Stimulated activated CD4-positive, alpha-beta T cell treated with anti-CD3 and anti-CD28 coated beads, Interleukin-1b, Interleukin-23, amount 100 ng/mL, for 48 hours (primary cell): Measurements from ENCODE around the gene STIMATE.

ENCODE experiments used
- DNase-seq: peaks from one replicate; pipeline ENCODE4 v3.0.0-alpha.2; 2020

The STIMATE gene

GRCh38 chr3:52839268-52839575, 58.1 kb downstream of the STIMATE start:
- no peak for DNase-seq

GRCh38 chr3:52838561-52839267, 58.6 kb downstream of the STIMATE start:
- DNase-seq: no peak

- DNase-seq: no peak
Measured at GRCh38 chr3:52836986-52837385, 60.4 kb downstream of the STIMATE start.

DNA sequence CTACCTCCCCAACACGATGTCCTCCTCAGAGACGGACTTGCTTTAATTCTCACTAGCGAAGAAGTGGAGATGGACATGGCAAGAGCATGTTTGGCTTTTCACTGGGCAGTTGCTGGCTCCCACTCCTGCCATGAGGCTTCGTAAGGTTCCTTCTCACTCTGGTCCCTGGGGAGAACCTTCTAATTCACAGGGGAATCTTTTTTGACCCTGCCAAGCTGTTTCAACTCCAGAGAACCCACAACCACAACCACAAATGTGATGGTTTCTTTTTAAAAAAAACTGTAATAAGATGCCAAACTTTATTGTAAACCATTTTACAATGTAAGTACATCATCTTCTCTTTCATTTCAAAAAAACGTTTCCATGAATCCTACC, 60.9 kb downstream of the STIMATE start:
- DNase-seq: no peak

- no peak for DNase-seq
Measured at GRCh38 chr3:52835766-52836470, 61.4 kb downstream of the STIMATE start.

GRCh38 chr3:52834871-52835501, 62.4 kb downstream of the STIMATE start, which contains the start of gene MUSTN1:
MUSTN1 (minus strand) TSS chr3:52835019; CDS start chr3:52834948, 71 bp downstream.
- no peak for DNase-seq

DNA sequence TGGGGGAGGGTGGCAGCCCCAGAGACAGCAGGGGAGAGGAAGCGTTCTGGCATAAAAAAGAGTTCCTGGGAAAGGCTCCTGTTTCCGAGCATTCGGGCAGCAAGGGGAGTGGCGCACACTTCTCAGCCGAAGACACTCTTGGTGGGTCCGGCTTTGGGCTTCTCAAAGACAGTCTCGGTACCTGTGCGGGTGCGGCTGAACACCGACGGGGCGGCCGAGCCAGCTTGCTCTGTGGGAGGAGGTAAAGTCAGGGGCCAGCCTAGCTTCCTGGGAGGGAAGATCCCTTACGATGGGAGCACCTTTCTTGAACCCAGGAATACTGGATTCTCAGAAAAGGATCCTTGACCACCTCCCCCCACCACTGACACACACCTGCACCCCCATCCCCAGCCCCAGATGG, 64.1 kb downstream of the STIMATE start:
- no peak for DNase-seq

DNA sequence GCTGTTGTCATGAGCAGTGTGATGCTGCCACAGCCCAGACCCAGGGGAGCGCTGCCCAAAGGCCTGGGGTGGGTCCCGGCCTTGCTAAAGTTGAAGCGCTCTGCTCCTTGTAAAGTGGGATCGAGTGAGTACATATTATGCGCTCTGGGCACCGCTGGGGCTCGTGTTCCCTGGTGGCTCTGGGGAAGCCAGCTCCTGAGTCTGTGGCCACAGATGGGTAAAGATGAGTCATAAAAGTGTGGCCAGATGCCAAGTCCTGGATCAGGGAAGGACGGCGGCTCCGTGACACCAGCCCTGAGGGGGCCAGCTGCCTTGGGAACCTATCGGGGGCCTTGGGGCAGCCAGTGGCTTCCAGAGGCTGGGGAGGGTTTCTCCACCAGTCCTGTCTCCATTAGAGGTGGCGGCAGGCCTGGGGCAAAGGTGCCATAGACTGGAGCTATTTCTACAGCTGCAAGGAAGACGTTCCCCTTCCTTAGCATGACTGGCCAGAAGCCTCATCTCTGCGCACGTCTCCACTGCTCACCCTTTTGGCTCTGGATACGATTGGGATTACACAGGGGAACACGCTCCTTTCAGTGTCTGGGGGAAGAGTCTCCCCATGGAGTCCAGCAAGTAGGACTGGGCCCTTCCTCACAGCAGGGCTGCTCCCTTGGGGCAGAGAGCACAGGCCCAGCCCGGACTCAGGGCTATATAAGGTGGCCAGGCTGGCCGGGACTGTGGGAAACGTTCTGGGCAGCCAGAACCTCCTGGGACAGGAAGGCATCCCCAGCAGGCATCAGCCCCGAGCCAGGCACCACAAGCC, 65.6 kb downstream of the STIMATE start:
- no peak for DNase-seq

DNA sequence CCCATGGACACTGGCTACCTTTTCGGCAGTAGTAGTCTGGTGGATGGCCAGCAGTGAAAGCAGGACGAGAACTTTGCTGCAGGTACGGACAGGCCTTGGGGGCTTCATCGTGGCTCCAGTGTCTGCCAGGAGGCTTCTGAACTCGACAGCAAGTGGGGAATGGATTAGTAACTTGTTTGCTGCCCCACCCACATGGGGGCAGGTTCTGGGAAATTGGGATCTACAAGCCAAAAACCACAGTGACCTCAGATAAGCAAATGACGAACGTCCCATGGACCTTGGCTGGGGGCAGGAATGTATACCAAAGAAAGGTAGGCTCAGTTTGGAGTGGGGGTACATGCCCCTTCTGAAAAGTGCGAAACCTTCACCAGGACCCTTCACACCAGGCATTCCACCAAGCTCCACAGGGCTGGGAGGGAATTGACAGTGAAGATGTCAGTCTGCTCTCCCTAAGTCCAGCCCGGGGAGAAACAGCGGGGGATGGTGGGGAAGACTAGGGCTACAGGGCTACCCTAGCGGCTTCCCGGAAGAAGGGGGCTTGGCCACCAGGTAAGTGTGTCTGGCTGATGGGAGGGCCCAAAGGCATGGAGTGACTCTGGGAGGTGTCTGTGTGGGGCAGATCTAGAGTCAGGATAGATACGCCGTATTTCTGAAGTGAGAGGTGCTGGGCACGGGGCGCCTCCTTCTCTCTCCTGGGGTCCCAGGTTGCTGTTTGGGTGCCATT, 66.7 kb downstream of the STIMATE start, which contains the start of gene ITIH4:
TSS of gene ITIH4 (minus strand) at position 138 of the 724 bp plus-strand sequence. CDS start at position 108, 30 bp downstream.
- no peak for DNase-seq

DNA sequence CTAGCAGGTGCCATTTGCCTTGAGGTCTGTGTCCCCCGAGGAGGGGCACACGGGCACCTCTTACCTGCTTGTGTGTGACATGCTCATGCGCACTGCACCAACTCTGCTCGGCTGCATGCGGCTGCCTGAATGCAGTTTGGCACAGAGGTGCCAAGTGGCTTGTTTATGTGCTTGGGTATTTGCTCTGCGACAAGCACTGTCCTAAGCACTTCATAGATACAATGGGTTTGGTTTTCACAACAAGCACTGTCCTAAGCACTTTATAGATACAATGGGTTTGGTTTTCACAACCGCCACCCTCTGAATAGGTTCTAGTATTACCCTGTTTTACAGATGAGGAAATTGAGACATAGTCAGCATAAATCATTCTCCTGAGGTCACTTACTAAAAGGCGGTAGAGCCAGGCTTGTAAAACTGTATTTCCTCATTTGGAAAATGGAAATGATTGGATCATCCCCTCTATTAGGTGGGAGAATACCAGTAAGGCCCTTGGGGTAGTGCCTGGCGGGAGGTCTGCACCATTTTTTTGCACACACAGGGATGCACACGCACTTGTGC, 67.4 kb downstream of the STIMATE start:
- DNase-seq: no peak

GRCh38 chr3:52829482-52829881, 67.9 kb downstream of the STIMATE start:
- DNase-seq: no peak

- no peak for DNase-seq
Measured at GRCh38 chr3:52827866-52828376, 69.4 kb downstream of the STIMATE start.

- DNase-seq: no peak
Measured at GRCh38 chr3:52827441-52827840, 69.9 kb downstream of the STIMATE start.

GRCh38 chr3:52824037-52824436, 73.3 kb downstream of the STIMATE start:
- DNase-seq: no peak

GRCh38 chr3:52822363-52822762, 75.0 kb downstream of the STIMATE start:
- DNase-seq: no peak

GRCh38 chr3:52820736-52821135, 76.6 kb downstream of the STIMATE start:
- peak; percentile 23 for DNase-seq

DNA sequence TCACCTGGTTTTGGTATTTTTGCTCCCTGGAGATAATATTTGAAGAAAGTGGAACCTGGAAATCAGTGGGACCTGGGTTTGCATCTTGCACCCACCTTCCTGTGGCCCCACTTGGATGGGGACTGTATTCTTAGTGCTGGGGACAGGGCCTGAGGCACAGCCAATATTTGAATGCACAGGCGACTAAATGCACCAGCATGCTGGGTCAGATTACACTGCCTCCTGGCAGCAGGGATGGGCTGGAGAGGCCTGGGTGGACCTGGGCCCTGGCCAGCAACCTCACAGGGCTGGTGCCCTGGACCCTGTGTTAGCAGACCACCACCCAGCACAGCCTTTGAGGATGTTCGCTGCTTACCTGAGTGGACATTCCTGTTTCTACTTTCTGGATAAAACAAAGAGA, 77.4 kb downstream of the STIMATE start:
- no peak for DNase-seq

GRCh38 chr3:52817860-52818259, 79.5 kb downstream of the STIMATE start:
- DNase-seq: no peak

DNA sequence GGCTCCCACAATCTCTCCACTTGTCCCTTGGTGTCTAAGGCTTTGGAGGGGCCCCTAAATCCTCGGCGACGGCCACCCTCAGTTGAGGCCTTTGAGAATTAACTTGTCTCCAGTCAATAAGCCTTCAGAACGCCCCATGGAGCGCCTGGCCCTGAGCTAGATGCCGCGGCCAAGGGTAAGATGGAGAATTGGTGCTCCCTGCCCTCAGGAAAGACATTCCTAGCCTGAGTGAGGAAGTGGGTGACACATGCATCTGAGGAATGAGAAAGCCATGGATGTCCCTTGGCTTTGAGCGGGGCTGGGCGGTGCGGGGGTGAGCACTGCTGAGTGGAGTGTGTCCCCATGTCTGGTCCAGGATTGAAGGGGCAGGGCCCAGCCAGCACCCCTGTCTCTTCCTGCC, 80.1 kb downstream of the STIMATE start:
- DNase-seq: no peak

DNA sequence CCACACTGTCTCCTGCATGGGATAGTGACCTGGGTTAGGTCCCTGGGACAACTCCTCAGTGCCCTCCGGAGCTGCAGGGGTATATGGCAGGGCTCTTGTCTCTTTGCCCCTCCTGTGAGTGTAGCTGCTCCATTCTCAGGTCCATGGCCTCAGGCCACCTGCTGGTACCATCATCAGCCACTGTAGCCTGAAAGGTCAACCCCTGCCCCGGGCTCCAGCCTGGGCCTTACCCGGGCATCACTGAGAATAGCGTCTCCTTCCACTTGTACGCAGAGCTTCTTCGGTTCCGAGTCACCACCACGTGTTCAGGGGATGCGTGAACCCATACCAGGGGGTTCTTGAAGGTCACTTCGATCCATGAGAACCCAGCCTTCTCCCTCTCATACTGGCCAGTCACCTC, 80.7 kb downstream of the STIMATE start:
- no peak for DNase-seq

DNA sequence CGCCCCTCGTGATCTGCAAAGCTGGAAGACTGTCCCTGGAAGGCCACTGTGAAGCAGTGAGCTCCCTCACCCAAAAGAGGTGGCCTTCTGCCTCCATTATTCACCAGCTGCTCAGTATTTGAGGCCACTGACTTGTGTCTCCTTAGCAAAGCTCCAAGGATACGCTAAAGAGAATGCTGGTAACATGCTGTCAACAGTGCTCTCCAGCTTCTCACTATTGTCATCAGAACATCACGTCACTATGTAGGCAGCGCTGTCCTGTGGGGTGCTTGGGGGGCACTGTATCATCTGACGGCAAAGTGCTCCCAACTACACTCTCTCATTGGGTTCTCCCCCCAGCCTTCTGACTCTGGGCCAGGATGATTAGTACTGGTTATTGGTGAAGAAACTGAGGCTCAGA, 81.1 kb downstream of the STIMATE start:
- no peak for DNase-seq

DNA sequence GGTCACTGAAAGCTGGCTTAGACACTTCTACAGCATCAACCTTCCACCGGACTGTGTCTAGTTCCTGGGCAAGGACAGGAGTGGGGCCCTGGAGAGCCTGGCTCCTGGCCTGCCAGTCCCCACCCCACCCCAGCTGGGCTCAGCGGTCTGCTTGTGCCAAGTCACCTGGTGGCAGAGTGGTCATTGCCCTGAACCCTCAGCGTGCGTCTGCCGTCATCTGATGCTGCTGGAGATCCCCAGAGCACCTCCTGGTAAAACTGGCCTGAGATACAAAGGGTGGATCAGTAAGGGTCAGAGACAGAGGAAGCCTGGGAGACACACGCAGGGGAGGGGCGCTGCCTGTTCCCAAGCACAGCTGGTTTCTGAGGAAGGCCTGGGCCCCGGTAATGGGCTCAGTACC, 83.5 kb downstream of the STIMATE start:
- no peak for DNase-seq
